Activated CD8-positive, alpha-beta memory T cell treated with anti-CD3 and anti-CD28 coated beads for 36 hours (primary cell): ENCODE results near the gene CBY2. TPM values are rescaled to one million over a fixed set of nuclear protein-coding genes. Genes with fewer than 3 reads are reported as not detected.

Experiments used
- CTCF ChIA-PET: fragments of 350-600 bp; sonication (Branson Sonifier 250); formaldehyde crosslinking; loops from one replicate; lab custom pipeline; 2021; ENCODE audit warnings: antibody characterized with exemption; lab: Charles Lee
- POLR2A ChIA-PET: fragments of 350-600 bp; sonication (Branson Sonifier 250); formaldehyde crosslinking; loops from one replicate; lab custom pipeline; 2021; ENCODE audit warnings: antibody characterized with exemption; lab: Charles Lee
- total RNA-seq, 2 experiments: library from RNA; stranded (reverse); gene quantifications; one replicate each; pipeline ENCODE4 v1.2.3, GENCODE V29; 2021

Gene CBY2
- total RNA-seq, 2 experiments from 2014 or later = not detected

- ChIA-PET POLR2A (no interaction called here), CTCF (no interaction called here)
These were observed 5.4 kb upstream of the CBY2 start for GRCh38 chr13:45696610-45697226.

DNA sequence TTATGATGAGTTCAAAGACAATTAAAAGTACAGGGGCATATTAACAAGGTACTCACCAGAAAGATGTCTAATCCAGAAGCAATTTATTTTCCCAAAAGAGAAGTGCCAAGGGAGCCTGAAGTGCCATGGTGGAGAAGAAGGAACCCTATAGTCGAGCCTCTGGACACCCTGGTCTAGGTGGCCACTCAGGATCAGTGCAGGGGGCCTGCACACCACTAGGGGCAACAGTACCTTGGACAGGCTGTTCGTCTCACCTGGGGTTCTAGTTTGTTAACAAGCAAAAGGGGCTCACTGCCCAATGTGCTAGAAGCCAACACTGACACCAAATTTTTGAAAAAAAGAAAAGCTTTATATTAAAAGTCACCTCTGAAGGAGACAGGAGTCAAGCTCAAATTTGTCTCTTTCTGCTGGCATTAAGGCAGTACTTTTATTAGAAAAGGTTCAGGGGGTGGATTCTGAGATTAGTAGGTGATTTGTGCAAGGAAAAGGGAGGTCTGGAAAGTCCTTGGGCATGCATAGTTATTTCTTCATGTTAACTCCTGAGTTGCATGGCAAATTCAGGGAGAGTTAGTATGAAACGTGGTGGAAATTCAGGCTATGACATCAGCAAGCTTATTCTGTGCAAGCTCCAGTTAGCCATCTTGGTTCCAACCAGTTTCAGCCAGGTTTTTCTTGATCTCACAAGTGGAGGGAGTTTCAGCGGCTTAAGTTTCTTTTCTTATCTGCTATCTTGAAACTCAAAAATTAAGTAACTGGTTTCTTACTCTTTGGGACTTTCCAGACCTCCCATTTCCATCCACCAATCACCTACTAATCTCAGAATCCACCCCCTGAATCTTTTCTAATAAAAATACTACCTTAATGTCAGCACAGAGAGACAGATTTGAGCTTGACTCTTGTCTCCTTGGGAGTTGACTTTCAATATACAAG, 884 bp upstream of the CBY2 start:
- ChIA-PET CTCF (interaction anchor here (0.6 to 1.1 kb wide), 3 partner anchors 9 to 1073 kb away, joined by 3 read pairs; no protein-coding TSS in a partner anchor), POLR2A (no interaction called here)

GRCh38 chr13:45702869-45703391, 810 bp downstream of the CBY2 start:
- POLR2A ChIA-PET = no interaction called here
- CTCF ChIA-PET = interaction anchor here (1.0 kb wide), 1 partner anchor 9 kb away, joined by 4 read pairs; no protein-coding TSS in a partner anchor

- CTCF ChIA-PET = interaction anchor here (0.9 to 1.0 kb wide), 2 partner anchors 10 to 17 kb away, joined by 3 to 4 read pairs; no protein-coding TSS in a partner anchor
- POLR2A ChIA-PET = no interaction called here
These were observed 2.2 kb downstream of the CBY2 start for GRCh38 chr13:45704211-45704739.

DNA sequence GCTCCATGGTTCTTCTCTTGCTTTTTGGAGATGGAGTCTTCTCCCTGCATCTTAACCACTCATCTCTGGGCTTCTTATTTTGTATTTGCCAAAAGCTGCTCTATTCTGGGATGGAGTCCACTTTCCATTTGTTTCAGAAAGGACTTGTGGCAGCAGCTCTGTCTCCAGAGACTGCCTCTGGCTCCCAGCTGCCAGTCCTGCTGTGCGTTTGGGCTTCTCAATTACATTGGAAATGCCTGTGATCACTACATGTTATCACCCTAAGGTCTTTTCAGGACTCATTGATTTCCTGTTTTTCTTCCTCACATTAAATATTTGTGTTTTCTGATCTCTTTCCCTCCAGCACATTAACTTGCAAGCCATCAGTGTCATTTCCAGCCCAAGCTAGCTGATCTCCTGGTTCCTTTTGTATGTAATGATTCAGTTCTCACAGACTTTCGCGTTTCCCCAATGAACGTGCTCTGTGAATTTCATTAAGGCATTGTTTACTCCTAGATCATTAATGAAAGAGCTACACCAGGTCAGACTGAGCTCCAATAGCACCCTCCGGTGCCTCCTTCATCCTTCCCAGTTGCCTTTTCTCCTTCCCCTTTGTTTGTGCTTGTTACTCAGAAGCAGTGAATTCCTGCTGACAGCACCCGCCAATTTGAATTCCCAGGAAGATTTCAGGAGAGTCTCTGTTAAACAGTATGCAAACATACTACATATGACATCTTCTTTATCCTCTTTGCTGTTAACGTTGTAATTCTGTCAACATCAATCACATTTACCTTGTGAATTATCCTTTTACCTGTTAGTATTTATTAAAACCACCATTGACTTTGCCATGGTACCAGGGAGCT, 3.0 kb downstream of the CBY2 start:
- ChIA-PET CTCF (no interaction called here), POLR2A (no interaction called here)

DNA sequence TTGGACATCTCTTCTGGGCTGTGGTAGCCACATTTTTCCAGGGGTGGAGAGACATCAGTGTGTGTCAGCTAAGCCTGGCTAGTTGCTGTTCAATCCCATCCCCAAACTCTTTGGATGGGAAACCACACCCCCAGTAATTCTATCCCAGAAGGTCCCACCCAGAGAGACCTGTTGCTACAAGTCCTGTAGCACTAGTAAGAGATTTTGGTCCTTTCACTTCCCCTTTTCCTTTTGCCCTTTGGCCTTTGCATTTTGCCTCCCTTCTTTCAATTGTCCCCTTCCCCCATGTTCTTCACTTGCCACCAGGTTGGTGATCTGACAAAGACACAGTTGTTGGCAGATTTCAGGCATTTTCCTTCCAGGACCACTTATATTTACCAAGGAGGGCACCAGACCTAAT, 3.8 kb downstream of the CBY2 start:
- ChIA-PET POLR2A (no interaction called here), CTCF (no interaction called here)

GRCh38 chr13:45707516-45708100, 5.5 kb downstream of the CBY2 start:
- CTCF ChIA-PET = no interaction called here

GRCh38 chr13:45711951-45712350, 9.8 kb downstream of the CBY2 start:
- CTCF ChIA-PET = interaction anchor here (1.2 kb wide), 1 partner anchor 23 kb away, joined by 3 read pairs; no protein-coding TSS in a partner anchor
- POLR2A ChIA-PET = no interaction called here

More at GRCh38 chr13:45707516-45708100, 5.5 kb downstream of the CBY2 start:
- POLR2A ChIA-PET = no interaction called here

- CTCF ChIA-PET = no interaction called here
- POLR2A ChIA-PET = no interaction called here
These were observed 11.1 kb downstream of the CBY2 start for GRCh38 chr13:45713106-45713690.

- ChIA-PET POLR2A (no interaction called here), CTCF (no interaction called here)
These were observed 11.6 kb downstream of the CBY2 start for GRCh38 chr13:45713721-45714120.

DNA sequence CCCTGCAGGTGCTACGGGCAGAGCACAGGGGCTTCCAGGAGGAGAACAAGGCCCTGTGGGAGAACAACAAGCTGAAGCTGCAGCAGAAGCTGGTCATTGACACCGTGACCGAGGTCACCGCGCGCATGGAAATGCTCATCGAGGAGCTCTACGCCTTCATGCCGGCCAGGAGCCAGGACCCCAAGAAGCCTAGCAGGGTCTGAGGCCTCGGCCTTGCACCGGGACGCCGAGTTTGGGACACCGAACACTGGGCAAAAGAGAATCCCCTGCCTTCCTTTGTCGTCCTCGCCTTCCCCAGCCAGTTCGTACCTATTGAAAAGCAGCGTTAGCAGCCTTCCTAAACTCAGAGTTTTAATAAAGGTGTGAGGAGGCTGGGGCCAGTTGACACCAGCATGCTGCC, 12.1 kb downstream of the CBY2 start:
- CTCF ChIA-PET = no interaction called here
- POLR2A ChIA-PET = no interaction called here

GRCh38 chr13:45715351-45715750, 13.2 kb downstream of the CBY2 start:
- ChIA-PET CTCF (no interaction called here), POLR2A (no interaction called here)

- ChIA-PET CTCF (interaction anchor here (1.0 to 1.3 kb wide), 2 partner anchors 16 to 19 kb away, joined by 3 read pairs; no protein-coding TSS in a partner anchor), POLR2A (no interaction called here)
These were observed 15.2 kb downstream of the CBY2 start for GRCh38 chr13:45717349-45717748.

DNA sequence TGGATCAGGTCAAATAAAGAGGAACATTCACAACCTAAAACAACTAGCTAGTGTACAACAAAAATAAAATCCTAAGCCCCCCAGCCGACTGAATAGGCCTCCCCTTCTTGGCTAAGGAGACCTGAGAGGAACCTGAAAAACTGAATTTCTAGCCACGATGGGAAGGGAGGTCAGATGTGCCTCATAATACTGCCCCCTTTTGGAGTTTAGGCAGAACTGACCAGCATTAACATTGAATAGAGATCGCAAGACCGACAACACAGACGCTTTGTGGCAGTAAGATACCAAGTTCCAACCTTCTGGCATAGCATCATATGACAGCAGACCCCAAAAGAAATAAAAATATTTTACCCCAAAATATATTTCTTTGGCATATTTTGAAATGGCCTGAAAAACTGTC, 15.9 kb downstream of the CBY2 start:
- POLR2A ChIA-PET = no interaction called here
- CTCF ChIA-PET = interaction anchor here (1.0 to 1.3 kb wide), 2 partner anchors 17 to 20 kb away, joined by 3 read pairs; no protein-coding TSS in a partner anchor

GRCh38 chr13:45718992-45719391, 16.9 kb downstream of the CBY2 start:
- ChIA-PET POLR2A (no interaction called here), CTCF (interaction anchor here (0.6 kb wide), 1 partner anchor 180 kb away, joined by 3 read pairs; no protein-coding TSS in a partner anchor)

GRCh38 chr13:45721203-45721731, 19.1 kb downstream of the CBY2 start:
- CTCF ChIA-PET = interaction anchor here (1.0 kb wide), 1 partner anchor 41 kb away, joined by 3 read pairs; no protein-coding TSS in a partner anchor
- POLR2A ChIA-PET = no interaction called here

- POLR2A ChIA-PET = no interaction called here
- CTCF ChIA-PET = interaction anchor here (0.8 kb wide), 1 partner anchor 101 kb away, joined by 4 read pairs; no protein-coding TSS in a partner anchor
These were observed 21.7 kb downstream of the CBY2 start for GRCh38 chr13:45723798-45724197.

DNA sequence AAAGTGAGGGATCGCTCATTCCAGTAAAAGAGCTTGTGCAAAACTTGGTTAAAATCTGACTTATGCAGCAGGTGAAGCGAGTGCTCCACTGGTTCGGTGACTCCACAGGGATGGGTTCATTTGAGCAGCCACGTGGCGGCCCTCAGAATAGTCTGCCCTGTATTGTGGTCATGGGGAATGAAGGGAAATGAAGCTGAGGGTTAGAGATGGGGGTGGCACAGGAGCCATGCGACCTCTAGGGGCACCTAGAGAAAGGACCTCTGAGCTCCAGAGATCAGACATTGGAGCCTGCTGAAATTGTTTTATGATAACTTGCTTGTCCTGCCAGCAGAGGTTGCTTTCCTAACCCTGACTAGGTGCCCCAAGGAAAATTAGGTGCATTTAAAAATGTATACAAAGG, 26.6 kb downstream of the CBY2 start:
- CTCF ChIA-PET = no interaction called here
- POLR2A ChIA-PET = no interaction called here
